Measurements from ENCODE around the gene OTOP3.

Gene OTOP3

GRCh38 chr17:74892013-74892841, 43.5 kb upstream of the OTOP3 start:
- ATAC-seq: peak; percentile 12; the same call in 1 of the 3 replicates
- no peak for TF ChIP-seq ZNF565 (CRISPR knock-in tag; conservative IDR thresholded peaks at IDR 0.05; ENCODE audit: low read depth)
- TF ChIP-seq ZNF8 (CRISPR knock-in tag; IDR thresholded peaks at IDR 0.05): no peak
- TF ChIP-seq TOX (CRISPR knock-in tag; IDR thresholded peaks at IDR 0.05; ENCODE audit: borderline replicate concordance): no peak
- TF ChIP-seq ZC3H10 (CRISPR knock-in tag; IDR thresholded peaks at IDR 0.05): no peak
- TF ChIP-seq RARB (CRISPR knock-in tag; IDR thresholded peaks at IDR 0.05): no peak
- no peak for TF ChIP-seq ESRRG (CRISPR knock-in tag; IDR thresholded peaks at IDR 0.05)

- ATAC-seq: peak; percentile 50
- no peak for TF ChIP-seq TOX (CRISPR knock-in tag; IDR thresholded peaks at IDR 0.05; ENCODE audit: borderline replicate concordance)
- TF ChIP-seq ZNF70 (CRISPR knock-in tag; IDR thresholded peaks at IDR 0.05): no peak
- TF ChIP-seq TSHZ2 (CRISPR knock-in tag; IDR thresholded peaks at IDR 0.05): no peak
- TF ChIP-seq ZC3H10 (CRISPR knock-in tag; IDR thresholded peaks at IDR 0.05): no peak
- TF ChIP-seq POU6F1 (CRISPR knock-in tag; IDR thresholded peaks at IDR 0.05; ENCODE audit: borderline replicate concordance, low read depth): no peak
These were observed 42.5 kb upstream of the OTOP3 start, which contains the start of gene FADS6 for GRCh38 chr17:74892974-74893911. TSS of gene FADS6 (minus strand) at chr17:74893633. CDS start at chr17:74893595, 38 bp downstream.

- no peak for ATAC-seq
- TF ChIP-seq ZFP3 (CRISPR knock-in tag; IDR thresholded peaks at IDR 0.05) (no peak), ZFP30 (CRISPR knock-in tag; IDR thresholded peaks at IDR 0.05) (no peak), ZC3H10 (CRISPR knock-in tag; IDR thresholded peaks at IDR 0.05) (no peak), ISL1 (CRISPR knock-in tag; IDR thresholded peaks at IDR 0.05) (no peak), OSR1 (CRISPR knock-in tag; IDR thresholded peaks at IDR 0.05) (no peak), RARB (CRISPR knock-in tag; IDR thresholded peaks at IDR 0.05) (no peak), ESRRG (CRISPR knock-in tag; IDR thresholded peaks at IDR 0.05) (no peak), GLIS3 (CRISPR knock-in tag; IDR thresholded peaks at IDR 0.05) (no peak), PPARA (CRISPR knock-in tag; IDR thresholded peaks at IDR 0.05; ENCODE audit: borderline replicate concordance) (no peak), TSHZ2 (CRISPR knock-in tag; IDR thresholded peaks at IDR 0.05) (no peak), PATZ1 (CRISPR knock-in tag; IDR thresholded peaks at IDR 0.05; ENCODE audit: borderline replicate concordance) (no peak), TOX (CRISPR knock-in tag; IDR thresholded peaks at IDR 0.05; ENCODE audit: borderline replicate concordance) (no peak)
These were observed 41.6 kb upstream of the OTOP3 start for GRCh38 chr17:74893936-74894671.
